OCI-LY7 (cell line): ENCODE measurements around the gene ZNF627. TPM values are rescaled to one million over a fixed set of nuclear protein-coding genes. Genes with fewer than 3 reads are reported as not detected.

Experiments used
- BruUV-seq: library from RNA; stranded (reverse); fragments of 400-500 nt; replicated peaks from 2 replicates; lab custom pipeline; 2021; lab: Mats Ljungman, UMichigan
- CTCF ChIA-PET: fragments of 300-600 bp; sonication (Branson Sonifier 250); formaldehyde crosslinking; loops from one replicate; lab custom pipeline; 2022; ENCODE audit warnings: antibody characterized with exemption; ENCODE audit not compliant: unreplicated experiment; lab: Charles Lee
- POLR2A ChIA-PET: fragments of 300-600 bp; sonication (Branson Sonifier 250); formaldehyde crosslinking; loops from one replicate; lab custom pipeline; 2022; ENCODE audit warnings: antibody characterized with exemption; lab: Charles Lee
- DNase-seq: peaks from one replicate; pipeline ENCODE4 v3.0.0-alpha.2; 2015; ENCODE audit warnings: low spot score
- H2AFZ ChIP-seq: fragments of 200-600 bp; sonication (generic), shearing (Covaris generic); 2 replicates; pipeline ENCODE4 v1.6.1; 2014; ENCODE audit warnings: mild to moderate bottlenecking, antibody characterized with exemption, low read length, moderate library complexity
- H3K27ac ChIP-seq: fragments of 200-600 bp; sonication (generic); 2 replicates; pipeline ENCODE4 v1.5.1; 2014; ENCODE audit warnings: mixed run types, low read depth, mild to moderate bottlenecking, moderate library complexity, low read length, inconsistent platforms; ENCODE audit not compliant: poor library complexity, severe bottlenecking
- H3K36me3 ChIP-seq: fragments of 200-600 bp; sonication (generic); 2 replicates; pipeline ENCODE4 v1.6.1; 2014; ENCODE audit warnings: mild to moderate bottlenecking, antibody characterized with exemption, low read length, moderate library complexity, mixed read lengths; ENCODE audit not compliant: insufficient read depth
- H3K4me1 ChIP-seq: fragments of 200-600 bp; sonication (generic); 2 replicates; pipeline ENCODE4 v1.5.1; 2014; ENCODE audit warnings: mild to moderate bottlenecking, low read length; ENCODE audit not compliant: insufficient read depth, poor library complexity, severe bottlenecking
- H3K4me2 ChIP-seq: fragments of 200-600 bp; sonication (generic); 2 replicates; pipeline ENCODE4 v1.6.1; 2014; ENCODE audit warnings: mild to moderate bottlenecking, low read length
- H3K4me3 ChIP-seq: fragments of 200-600 bp; sonication (generic); 2 replicates; pipeline ENCODE4 v1.5.1; 2014; ENCODE audit warnings: mild to moderate bottlenecking, low read depth, low read length; ENCODE audit not compliant: poor library complexity, severe bottlenecking
- H3K79me2 ChIP-seq: fragments of 200-600 bp; sonication (generic); 2 replicates; pipeline ENCODE4 v1.6.1; 2016; ENCODE audit warnings: low read depth, mild to moderate bottlenecking, low read length, moderate library complexity, mixed read lengths; ENCODE audit not compliant: insufficient read depth
- H3K9me2 ChIP-seq: fragments of 200-600 bp; sonication (generic); 2 replicates; pipeline ENCODE4 v1.6.1; 2016; ENCODE audit warnings: mild to moderate bottlenecking, low read length, mixed read lengths; ENCODE audit not compliant: insufficient read depth
- H3K9me3 ChIP-seq: fragments of 200-600 bp; sonication (generic); 2 replicates; pipeline ENCODE4 v1.6.1; 2014; ENCODE audit warnings: mild to moderate bottlenecking, mixed run types, low read length, mixed read lengths
- H4K20me1 ChIP-seq: fragments of 200-600 bp; sonication (generic); 2 replicates; pipeline ENCODE4 v1.6.1; 2014; ENCODE audit warnings: mild to moderate bottlenecking, antibody characterized with exemption, low read length, moderate library complexity, mixed read lengths; ENCODE audit not compliant: insufficient read depth
- EZH2phosphoT487 ChIP-seq: fragments of 200-600 bp; sonication (generic); IDR thresholded peaks from 2 replicates; pipeline ENCODE4 v1.6.1; 2018; ENCODE audit warnings: low read depth, borderline replicate concordance, mild to moderate bottlenecking, mixed run types, antibody characterized with exemption, low read length, moderate library complexity, mixed read lengths
- intact Hi-C: fragments of 100-400 bp; cut with micrococcal nuclease; formaldehyde crosslinking; loops from one replicate; pipeline ENCODE4 v1.10.0; 2022; ENCODE audit not compliant: unreplicated experiment
- total RNA-seq, 2 experiments: library from RNA; depleted of rRNA in 1 of 2; stranded (reverse); fragments of >200 nt in 1 of 2; shearing (Covaris generic) in 1 of 2; gene quantifications; 2 replicates each; pipeline ENCODE4 v1.2.3, GENCODE V29; 2014 to 2022
- TF ChIP-seq, protein P1 (sequence below): fragments of 200-600 bp; sonication (generic); conservative IDR thresholded peaks from 2 replicates; pipeline ENCODE4 v1.5.1; 2014; ENCODE audit warnings: mild to moderate bottlenecking, antibody characterized with exemption, low read length, moderate library complexity, mixed read lengths

Gene ZNF627
- total RNA-seq, 2 experiments from 2014 or later = 11.0 to 16.8 TPM

GRCh38 chr19:11657307-11657706 is 60.0 kb downstream of the ZNF627 start:
- Histone ChIP-seq H3K4me1 (no peaks in the 10 kb centered on the region), H4K20me1 (no peaks in the 10 kb centered on the region), H3K4me3 (no peak overlapping the region), H3K36me3 (peaks cover 12% of the 10 kb centered on the region), H3K27ac (no peak overlapping the region), H2AFZ (no peak overlapping the region), H3K4me2 (no peak overlapping the region), H3K9me2 (no peaks in the 10 kb centered on the region), H3K79me2 (no peaks in the 10 kb centered on the region), H3K9me3 (no peaks in the 10 kb centered on the region)
- DNase-seq = no peak
- no peak for TF ChIP-seq EZH2phosphoT487
- TF ChIP-seq, protein P1, sequence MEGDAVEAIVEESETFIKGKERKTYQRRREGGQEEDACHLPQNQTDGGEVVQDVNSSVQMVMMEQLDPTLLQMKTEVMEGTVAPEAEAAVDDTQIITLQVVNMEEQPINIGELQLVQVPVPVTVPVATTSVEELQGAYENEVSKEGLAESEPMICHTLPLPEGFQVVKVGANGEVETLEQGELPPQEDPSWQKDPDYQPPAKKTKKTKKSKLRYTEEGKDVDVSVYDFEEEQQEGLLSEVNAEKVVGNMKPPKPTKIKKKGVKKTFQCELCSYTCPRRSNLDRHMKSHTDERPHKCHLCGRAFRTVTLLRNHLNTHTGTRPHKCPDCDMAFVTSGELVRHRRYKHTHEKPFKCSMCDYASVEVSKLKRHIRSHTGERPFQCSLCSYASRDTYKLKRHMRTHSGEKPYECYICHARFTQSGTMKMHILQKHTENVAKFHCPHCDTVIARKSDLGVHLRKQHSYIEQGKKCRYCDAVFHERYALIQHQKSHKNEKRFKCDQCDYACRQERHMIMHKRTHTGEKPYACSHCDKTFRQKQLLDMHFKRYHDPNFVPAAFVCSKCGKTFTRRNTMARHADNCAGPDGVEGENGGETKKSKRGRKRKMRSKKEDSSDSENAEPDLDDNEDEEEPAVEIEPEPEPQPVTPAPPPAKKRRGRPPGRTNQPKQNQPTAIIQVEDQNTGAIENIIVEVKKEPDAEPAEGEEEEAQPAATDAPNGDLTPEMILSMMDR = no peak
- POLR2A ChIA-PET = no interaction called here
- BruUV-seq = no TSS peak
- CTCF ChIA-PET = no interaction called here
- intact Hi-C loops = no loop called here

DNA sequence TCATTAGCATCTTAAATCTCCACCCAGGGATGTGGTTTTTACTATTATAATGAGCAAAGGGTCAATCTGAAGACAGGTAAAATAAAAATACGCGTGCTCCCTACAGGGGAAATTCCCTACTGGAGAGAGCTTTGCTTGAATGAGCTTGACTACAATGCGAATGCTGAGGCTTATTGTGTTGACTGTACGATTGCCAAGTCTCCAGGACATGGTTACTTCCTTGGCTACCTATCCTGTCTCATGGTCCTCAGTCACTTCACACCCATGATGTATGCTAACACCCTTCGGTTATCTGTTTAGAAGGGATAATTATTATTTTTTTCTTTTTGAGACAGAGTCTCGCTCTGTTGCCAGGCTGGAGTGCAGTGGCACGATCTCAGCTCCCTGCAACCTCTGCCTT is 61.7 kb downstream of the ZNF627 start:
- ChIA-PET POLR2A (no interaction called here), CTCF (no interaction called here)
- TF ChIP-seq, protein P1 = no peak
- no peak for TF ChIP-seq EZH2phosphoT487
- no peaks in the 10 kb centered on the region for H3K9me2 ChIP-seq
- H3K4me2 ChIP-seq = no peak overlapping the region
- no peak overlapping the region for H3K27ac ChIP-seq
- H3K79me2 ChIP-seq = no peaks in the 10 kb centered on the region
- no peak overlapping the region for H3K4me3 ChIP-seq
- H4K20me1 ChIP-seq = no peaks in the 10 kb centered on the region
- DNase-seq = no peak
- H2AFZ ChIP-seq = no peak overlapping the region
- no peaks in the 10 kb centered on the region for H3K9me3 ChIP-seq
- H3K4me1 ChIP-seq = no peaks in the 10 kb centered on the region
- intact Hi-C loops = no loop called here
- no peaks in the 10 kb centered on the region for H3K36me3 ChIP-seq
- BruUV-seq = no TSS peak

- CTCF ChIA-PET = no interaction called here
- no TSS peak for BruUV-seq
- Histone ChIP-seq H3K9me3 (no peaks in the 10 kb centered on the region), H3K4me1 (no peaks in the 10 kb centered on the region), H3K4me3 (no peak overlapping the region), H2AFZ (no peak overlapping the region), H3K79me2 (no peaks in the 10 kb centered on the region), H3K4me2 (no peak overlapping the region), H3K36me3 (no peaks in the 10 kb centered on the region), H4K20me1 (no peaks in the 10 kb centered on the region), H3K9me2 (no peaks in the 10 kb centered on the region), H3K27ac (no peak overlapping the region)
- TF ChIP-seq EZH2phosphoT487 = no peak
- TF ChIP-seq, protein P1 = peak; percentile 68
- peak; percentile 14 for DNase-seq
- intact Hi-C loops = no loop called here
- POLR2A ChIA-PET = no interaction called here
Observed at GRCh38 chr19:11659612-11660011, 62.3 kb downstream of the ZNF627 start.
